Measurements from ENCODE around the gene ELF1. TPM values are rescaled to one million over a fixed set of nuclear protein-coding genes. Genes with fewer than 3 reads are reported as not detected.
"Not testable (repeated sequence)": the region's sequence is repeated elsewhere in the genome, so short reads cannot be mapped to it uniquely, and the experiment has no call there.

Gene ELF1
- total and polyA plus RNA-seq, 9 donors = 28.5 to 53.2 (median 47.7) TPM

DNA sequence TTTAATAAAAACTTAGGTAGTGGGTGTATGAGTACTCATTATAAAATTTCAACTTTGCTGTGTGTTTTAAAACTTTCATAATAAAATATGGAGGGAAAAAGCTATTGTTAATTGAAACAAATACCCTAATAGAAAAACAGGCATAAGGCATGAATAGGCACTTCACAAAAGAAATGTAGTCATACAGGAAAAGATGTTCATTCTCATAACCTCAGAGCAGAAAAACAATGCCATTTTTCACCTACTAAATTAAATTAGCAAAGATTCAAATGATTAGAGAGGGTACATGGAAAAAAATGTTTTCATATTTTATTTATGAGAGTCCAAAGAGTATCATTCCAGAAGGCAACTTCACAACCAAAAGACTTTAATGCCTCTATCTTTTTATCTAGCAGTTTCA, 20.6 kb upstream of the ELF1 start:
- no peaks in the 10 kb centered on the region for H3K4me1 ChIP-seq (ENCODE audit: insufficient read depth)
- H3K9me3 ChIP-seq = no peaks in the 10 kb centered on the region

DNA sequence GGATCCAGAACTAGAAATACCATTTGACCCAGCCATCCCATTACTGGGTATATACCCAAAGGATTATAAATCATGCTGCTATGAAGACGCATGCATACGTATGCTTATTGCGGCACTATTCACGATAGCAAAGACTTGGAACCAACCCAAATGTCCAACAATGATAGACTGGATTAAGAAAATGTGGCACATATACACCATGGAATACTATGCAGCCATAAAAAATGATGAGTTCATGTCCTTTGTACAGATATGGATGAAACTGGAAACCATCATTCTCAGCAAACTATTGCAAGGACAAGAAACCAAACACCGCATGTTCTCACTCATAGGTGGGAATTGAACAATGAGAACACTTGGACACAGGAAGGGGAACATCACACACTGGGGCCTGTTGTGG, 17.4 kb upstream of the ELF1 start:
- intact Hi-C loops (cut with DNase I); H3K36me3 ChIP-seq; H3K4me3 ChIP-seq; H3K9me3 ChIP-seq; H3K4me1 ChIP-seq (ENCODE audit: insufficient read depth); H3K27me3 ChIP-seq; H3K27ac ChIP-seq; DNase-seq: not testable (repeated sequence)
- WGBS, 3 donors = 91 to 95% (median 93%) methylated on average over 5 of the region's 5 CpGs

More for the DNA sequence above, 20.6 kb upstream of the ELF1 start:
- H3K27me3 ChIP-seq = no peaks in the 10 kb centered on the region
- intact Hi-C loops (cut with DNase I) = no loop called here
- H3K27ac ChIP-seq = no peak overlapping the region
- DNase-seq = no peak
- TF ChIP-seq POLR2A (IDR thresholded peaks at IDR 0.05) = no peak
- TF ChIP-seq EP300 (IDR thresholded peaks at IDR 0.05) = no peak
- TF ChIP-seq, protein P1, sequence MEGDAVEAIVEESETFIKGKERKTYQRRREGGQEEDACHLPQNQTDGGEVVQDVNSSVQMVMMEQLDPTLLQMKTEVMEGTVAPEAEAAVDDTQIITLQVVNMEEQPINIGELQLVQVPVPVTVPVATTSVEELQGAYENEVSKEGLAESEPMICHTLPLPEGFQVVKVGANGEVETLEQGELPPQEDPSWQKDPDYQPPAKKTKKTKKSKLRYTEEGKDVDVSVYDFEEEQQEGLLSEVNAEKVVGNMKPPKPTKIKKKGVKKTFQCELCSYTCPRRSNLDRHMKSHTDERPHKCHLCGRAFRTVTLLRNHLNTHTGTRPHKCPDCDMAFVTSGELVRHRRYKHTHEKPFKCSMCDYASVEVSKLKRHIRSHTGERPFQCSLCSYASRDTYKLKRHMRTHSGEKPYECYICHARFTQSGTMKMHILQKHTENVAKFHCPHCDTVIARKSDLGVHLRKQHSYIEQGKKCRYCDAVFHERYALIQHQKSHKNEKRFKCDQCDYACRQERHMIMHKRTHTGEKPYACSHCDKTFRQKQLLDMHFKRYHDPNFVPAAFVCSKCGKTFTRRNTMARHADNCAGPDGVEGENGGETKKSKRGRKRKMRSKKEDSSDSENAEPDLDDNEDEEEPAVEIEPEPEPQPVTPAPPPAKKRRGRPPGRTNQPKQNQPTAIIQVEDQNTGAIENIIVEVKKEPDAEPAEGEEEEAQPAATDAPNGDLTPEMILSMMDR (IDR thresholded peaks at IDR 0.05) = no peak
- no peak overlapping the region for H3K4me3 ChIP-seq
- H3K36me3 ChIP-seq = no peaks in the 10 kb centered on the region

DNA sequence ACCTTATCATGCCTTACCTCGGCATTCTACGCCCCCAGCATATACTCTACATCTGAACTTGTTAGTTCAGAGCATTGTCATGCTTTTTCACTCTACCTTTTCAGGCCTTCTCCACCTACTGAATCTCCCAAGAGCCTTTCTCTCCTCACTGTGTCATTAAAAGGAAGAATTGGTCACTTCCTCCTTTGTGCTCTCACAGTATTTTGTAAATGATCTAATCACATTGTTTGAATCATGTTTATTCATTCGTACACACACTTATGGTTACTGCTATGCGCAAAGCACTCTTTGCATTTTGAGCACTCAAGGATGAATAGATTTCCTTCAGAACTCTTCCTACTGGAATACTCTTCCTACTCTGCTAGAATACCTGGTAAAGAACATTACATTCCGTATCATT, 15.8 kb upstream of the ELF1 start:
- 89 to 94% (median 93%) methylated on average over 5 of the region's 5 CpGs for WGBS, 3 donors
- intact Hi-C loops (cut with DNase I) = no loop called here

DNA sequence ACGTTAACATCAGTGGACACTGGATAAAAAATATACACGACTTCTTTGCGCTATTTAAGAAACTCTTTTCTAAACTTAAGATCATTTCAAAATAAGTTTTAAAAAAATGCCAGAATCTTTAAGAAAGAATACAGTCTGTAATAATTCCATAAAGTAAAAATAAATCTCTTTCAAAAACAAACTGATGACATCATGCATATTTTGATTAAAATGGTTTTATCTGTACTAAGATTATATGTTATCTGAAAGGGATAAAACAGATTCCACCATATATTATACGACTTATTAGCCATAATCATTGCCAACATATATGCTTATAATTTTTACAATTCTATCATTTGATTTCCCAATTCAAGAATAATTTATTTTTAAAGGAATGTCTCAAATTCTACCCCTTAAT, 15.3 kb upstream of the ELF1 start:
- no peaks in the 10 kb centered on the region for H3K4me1 ChIP-seq (ENCODE audit: insufficient read depth)
- no peaks in the 10 kb centered on the region for H3K36me3 ChIP-seq
- H3K27ac ChIP-seq = no peak overlapping the region
- no peaks in the 10 kb centered on the region for H3K9me3 ChIP-seq
- 80 to 84% (median 83%) methylated on average over 4 of the region's 4 CpGs for WGBS, 3 donors
- no peaks in the 10 kb centered on the region for H3K27me3 ChIP-seq
- TF ChIP-seq EP300 (IDR thresholded peaks at IDR 0.05) (no peak), POLR2A (IDR thresholded peaks at IDR 0.05) (no peak)
- TF ChIP-seq, protein P1 (IDR thresholded peaks at IDR 0.05) = no peak
- no peak overlapping the region for H3K4me3 ChIP-seq
- no peak for DNase-seq
- intact Hi-C loops (cut with DNase I) = no loop called here

More for the DNA sequence above, 15.8 kb upstream of the ELF1 start:
- Histone ChIP-seq H3K4me1 (ENCODE audit: insufficient read depth) (no peaks in the 10 kb centered on the region), H3K4me3 (no peak overlapping the region), H3K27ac (no peak overlapping the region), H3K36me3 (no peaks in the 10 kb centered on the region), H3K9me3 (no peaks in the 10 kb centered on the region), H3K27me3 (no peaks in the 10 kb centered on the region)
- DNase-seq = no peak
- TF ChIP-seq, protein P1 (IDR thresholded peaks at IDR 0.05) = no peak
- TF ChIP-seq EP300 (IDR thresholded peaks at IDR 0.05) = no peak
- no peak for TF ChIP-seq POLR2A (IDR thresholded peaks at IDR 0.05)

DNA sequence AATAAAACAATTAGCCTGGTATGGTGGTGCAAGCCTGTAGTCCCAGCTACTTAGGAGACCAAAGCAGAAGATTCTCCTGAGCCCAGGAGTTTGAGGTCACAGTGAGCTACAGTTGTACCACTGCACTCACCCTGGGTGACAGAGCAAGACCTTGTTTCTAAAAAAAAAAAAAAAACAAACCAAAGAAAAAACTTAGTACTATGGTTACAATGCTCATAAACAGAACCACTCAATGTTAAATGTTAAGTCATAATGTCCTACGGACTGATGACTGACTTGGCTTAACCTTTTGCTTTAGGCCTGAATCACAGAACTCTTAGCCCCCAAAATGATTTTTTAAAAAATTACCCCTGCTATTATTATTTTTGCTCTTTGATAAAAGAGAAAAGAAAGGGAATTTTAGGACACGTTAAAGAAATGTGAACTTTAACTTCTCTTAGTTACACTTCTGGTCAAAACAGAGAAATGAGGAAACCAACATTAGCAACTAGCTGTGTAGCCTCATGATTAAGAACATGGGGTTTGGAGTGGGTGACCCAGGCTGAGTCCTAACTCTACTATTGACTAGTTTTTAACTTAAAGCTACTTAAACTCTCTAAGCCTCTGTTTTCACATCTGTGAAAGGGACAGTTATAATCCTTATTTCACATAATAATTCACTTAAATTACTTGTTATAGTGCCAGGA, 13.7 kb upstream of the ELF1 start:
- WGBS, 3 donors = 23 to 62% (median 34%) methylated on average over 2 of the region's 2 CpGs
- Histone ChIP-seq H3K9me3 (no peaks in the 10 kb centered on the region), H3K4me1 (ENCODE audit: insufficient read depth) (no peaks in the 10 kb centered on the region), H3K36me3 (no peaks in the 10 kb centered on the region), H3K27me3 (no peaks in the 10 kb centered on the region), H3K27ac (no peak overlapping the region), H3K4me3 (no peak overlapping the region)
- intact Hi-C loops (cut with DNase I) = no loop called here
- DNase-seq = no peak
- no peak for TF ChIP-seq POLR2A (IDR thresholded peaks at IDR 0.05)
- no peak for TF ChIP-seq EP300 (IDR thresholded peaks at IDR 0.05)
- TF ChIP-seq, protein P1 (IDR thresholded peaks at IDR 0.05) = no peak

Measured in ovary (tissue), 9 donors.